ENCODE results near the gene PIR.

PIR gene

DNA sequence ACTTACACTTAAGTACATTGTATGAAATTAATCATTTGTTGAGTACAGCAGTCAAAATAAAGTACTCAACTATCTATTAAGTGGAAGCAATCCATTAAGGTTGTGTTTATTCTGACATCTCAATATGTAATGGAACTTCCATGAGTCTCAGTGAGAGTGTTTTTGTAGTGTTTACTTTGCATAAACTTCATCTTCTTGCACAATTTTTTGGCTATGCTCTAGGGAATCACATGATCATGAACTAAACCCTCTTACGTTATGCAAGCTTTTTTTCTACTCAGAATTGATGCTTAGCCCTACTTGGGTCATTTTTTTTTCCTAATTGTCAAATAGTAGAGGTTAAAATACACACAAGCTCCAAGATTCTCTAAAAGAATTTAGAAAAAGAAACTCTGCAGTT, 136.7 kb downstream of the PIR start:
- DNase-seq (ENCODE audit: extremely low read depth, low read depth): no peak
- TF ChIP-seq, protein P1, sequence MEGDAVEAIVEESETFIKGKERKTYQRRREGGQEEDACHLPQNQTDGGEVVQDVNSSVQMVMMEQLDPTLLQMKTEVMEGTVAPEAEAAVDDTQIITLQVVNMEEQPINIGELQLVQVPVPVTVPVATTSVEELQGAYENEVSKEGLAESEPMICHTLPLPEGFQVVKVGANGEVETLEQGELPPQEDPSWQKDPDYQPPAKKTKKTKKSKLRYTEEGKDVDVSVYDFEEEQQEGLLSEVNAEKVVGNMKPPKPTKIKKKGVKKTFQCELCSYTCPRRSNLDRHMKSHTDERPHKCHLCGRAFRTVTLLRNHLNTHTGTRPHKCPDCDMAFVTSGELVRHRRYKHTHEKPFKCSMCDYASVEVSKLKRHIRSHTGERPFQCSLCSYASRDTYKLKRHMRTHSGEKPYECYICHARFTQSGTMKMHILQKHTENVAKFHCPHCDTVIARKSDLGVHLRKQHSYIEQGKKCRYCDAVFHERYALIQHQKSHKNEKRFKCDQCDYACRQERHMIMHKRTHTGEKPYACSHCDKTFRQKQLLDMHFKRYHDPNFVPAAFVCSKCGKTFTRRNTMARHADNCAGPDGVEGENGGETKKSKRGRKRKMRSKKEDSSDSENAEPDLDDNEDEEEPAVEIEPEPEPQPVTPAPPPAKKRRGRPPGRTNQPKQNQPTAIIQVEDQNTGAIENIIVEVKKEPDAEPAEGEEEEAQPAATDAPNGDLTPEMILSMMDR (IDR thresholded peaks at IDR 0.05; ENCODE audit: low read depth, low read length, missing control alignments): no peak
- H3K4me3 ChIP-seq (replicated peaks; ENCODE audit: low read depth, low read length): no peak overlapping the region

DNA sequence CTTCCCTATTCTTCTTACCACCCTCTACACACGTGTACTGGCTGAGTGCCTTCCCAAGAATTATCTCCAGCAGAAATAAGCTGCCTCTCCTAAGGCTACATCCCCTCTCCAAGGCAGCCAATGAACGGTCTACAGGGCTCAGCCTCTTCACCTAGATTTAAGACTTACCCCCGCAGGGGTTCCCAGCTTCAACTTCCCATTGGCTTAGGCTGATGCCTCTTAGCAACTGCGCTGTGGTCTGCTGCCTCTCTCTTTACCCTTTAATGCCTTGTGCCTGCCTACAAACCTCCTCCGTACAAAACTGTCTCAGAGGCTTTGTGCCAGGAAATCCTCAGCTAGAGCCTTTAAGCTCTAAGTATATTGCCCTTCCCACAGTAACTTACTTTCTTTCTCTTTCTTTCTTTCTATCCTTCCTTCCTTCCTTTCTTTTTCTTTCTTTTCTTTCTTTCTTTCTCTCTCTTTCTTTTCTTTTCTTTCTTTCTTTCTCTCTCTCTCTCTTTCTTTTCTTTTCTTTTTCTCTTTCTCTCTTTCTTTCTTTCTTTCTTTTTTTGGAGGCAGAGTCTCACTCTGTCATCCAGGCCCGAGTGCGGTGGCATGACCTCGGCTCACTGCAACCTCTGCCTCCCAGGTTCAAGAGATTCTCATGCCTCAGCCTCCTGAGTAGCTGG, 142.7 kb downstream of the PIR start:
- TF ChIP-seq, protein P1 (IDR thresholded peaks at IDR 0.05; ENCODE audit: low read depth, low read length, missing control alignments): no peak
- DNase-seq (ENCODE audit: extremely low read depth, low read depth): no peak
- no peak overlapping the region for H3K4me3 ChIP-seq (replicated peaks; ENCODE audit: low read depth, low read length)

DNA sequence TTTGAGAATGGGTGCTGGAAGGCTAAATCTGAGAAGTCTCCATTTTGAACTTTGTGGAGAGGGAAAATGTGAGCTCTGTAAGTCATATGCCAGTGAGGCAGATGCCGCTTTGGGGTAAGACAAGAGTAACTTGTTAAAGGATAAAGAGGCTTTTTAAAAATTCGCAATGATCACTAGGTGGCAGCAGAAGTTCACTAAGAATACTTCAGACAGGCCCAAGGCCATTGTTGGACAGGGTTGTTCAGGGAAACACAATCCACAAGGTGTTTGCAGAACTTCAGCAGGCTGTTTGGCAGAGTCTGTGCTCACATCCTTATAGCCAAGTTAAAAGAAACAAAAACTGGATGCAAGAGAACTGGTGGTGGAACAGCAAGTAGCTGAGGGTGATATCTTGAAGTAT, 144.1 kb downstream of the PIR start:
- no peak overlapping the region for H3K4me3 ChIP-seq (replicated peaks; ENCODE audit: low read depth, low read length)
- no peak for DNase-seq (ENCODE audit: extremely low read depth, low read depth)
- TF ChIP-seq, protein P1 (IDR thresholded peaks at IDR 0.05; ENCODE audit: low read depth, low read length, missing control alignments): peak; percentile 12

DNA sequence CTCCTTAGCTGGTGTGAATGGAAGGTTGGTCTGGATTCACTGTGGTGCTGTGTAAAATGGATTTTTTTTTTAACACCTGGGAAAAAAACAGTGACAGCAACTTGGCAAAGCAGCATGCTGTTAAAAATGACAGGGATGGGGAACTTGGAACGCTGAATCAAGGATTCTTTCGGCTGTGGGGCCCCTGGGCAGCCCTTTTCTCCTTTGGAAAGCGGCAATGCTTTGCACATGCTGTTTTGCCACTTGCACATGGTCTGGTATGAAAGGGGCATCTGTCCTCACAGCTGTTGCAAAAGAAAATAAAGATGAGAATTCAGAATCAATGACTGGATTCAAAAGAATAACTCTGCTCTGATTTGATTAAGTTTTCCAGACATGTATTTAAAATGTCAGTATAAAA, 147.2 kb downstream of the PIR start:
- no peak overlapping the region for H3K4me3 ChIP-seq (replicated peaks; ENCODE audit: low read depth, low read length)
- no peak for DNase-seq (ENCODE audit: extremely low read depth, low read depth)
- TF ChIP-seq, protein P1 (IDR thresholded peaks at IDR 0.05; ENCODE audit: low read depth, low read length, missing control alignments): no peak

DNA sequence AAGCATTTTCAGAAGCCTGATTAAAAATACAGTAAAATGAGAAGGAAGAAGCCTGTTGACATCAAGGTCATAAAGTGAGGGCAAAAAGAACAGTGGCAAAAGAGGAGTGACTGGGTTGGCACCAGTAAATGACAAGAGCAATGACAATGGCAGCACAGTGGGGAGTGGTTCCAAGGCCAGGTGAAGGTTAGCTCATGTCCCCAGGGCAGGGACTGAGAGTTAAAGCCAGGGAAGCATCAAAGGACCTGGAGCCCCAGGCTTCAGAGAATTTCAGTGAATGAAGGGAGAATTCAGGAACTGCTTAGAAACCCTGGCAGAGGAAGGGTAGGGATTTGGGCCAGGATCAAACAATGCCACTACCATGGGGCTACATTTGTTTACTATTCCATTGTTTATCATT, 149.0 kb downstream of the PIR start:
- H3K4me3 ChIP-seq (replicated peaks; ENCODE audit: low read depth, low read length): no peak overlapping the region
- TF ChIP-seq, protein P1 (IDR thresholded peaks at IDR 0.05; ENCODE audit: low read depth, low read length, missing control alignments): no peak
- no peak for DNase-seq (ENCODE audit: extremely low read depth, low read depth)

DNA sequence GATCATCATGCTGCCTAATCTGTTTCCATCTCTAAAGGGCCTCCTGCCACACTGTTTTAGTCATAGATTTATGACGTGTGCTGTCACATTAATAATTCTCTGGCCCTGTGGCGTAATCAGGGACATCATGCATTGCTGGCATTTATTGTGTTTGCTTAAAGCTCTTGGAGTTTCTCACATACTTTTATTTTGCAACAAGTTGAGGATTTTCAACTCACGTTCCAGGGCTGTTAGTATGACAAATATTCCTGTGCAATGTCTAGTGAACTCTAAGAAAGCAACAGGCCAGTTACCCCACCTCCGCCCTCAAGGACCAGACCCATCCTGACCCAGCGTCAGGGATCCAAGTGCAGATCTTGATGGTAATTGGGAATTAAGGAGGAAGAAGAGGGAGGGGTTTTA, 150.1 kb downstream of the PIR start:
- DNase-seq (ENCODE audit: extremely low read depth, low read depth): no peak
- TF ChIP-seq, protein P1 (IDR thresholded peaks at IDR 0.05; ENCODE audit: low read depth, low read length, missing control alignments): no peak
- H3K4me3 ChIP-seq (replicated peaks; ENCODE audit: low read depth, low read length): no peak overlapping the region

DNA sequence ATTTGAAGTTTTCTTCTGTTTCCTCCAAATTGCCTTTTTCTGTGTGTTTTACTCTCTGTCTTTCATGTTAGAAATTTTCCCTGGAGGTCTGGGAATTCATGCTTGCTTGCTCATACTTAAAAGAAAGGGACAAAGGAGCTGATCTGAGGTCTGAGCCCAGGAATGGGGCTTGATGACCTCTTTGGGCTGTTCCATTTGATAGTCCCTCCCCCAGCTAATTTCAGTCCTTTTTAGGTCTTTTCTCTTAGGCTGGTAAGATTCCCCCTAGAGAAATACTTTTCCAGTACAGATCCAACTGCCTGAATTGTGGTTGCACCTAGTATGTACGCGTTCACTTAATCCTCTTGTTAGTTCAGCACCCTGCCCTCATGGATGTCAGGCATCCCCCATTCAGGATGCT, 152.3 kb downstream of the PIR start:
- TF ChIP-seq, protein P1 (IDR thresholded peaks at IDR 0.05; ENCODE audit: low read depth, low read length, missing control alignments): no peak
- no peak overlapping the region for H3K4me3 ChIP-seq (replicated peaks; ENCODE audit: low read depth, low read length)

More for the DNA sequence above, 152.3 kb downstream of the PIR start:
- DNase-seq (ENCODE audit: extremely low read depth, low read depth): no peak
